ENCODE data around the gene AKAP13.

AKAP13 gene

GRCh38 chr15:85762756-85763127 lies 382.3 kb downstream of the AKAP13 start:
- DNase-seq, result no peak

GRCh38 chr15:85763157-85763556 lies 382.8 kb downstream of the AKAP13 start:
- no peak for DNase-seq

- DNase-seq, result no peak
Observed at GRCh38 chr15:85763673-85764633, 383.6 kb downstream of the AKAP13 start.

- DNase-seq, result no peak
Observed at GRCh38 chr15:85764649-85765277, 384.4 kb downstream of the AKAP13 start.

DNA sequence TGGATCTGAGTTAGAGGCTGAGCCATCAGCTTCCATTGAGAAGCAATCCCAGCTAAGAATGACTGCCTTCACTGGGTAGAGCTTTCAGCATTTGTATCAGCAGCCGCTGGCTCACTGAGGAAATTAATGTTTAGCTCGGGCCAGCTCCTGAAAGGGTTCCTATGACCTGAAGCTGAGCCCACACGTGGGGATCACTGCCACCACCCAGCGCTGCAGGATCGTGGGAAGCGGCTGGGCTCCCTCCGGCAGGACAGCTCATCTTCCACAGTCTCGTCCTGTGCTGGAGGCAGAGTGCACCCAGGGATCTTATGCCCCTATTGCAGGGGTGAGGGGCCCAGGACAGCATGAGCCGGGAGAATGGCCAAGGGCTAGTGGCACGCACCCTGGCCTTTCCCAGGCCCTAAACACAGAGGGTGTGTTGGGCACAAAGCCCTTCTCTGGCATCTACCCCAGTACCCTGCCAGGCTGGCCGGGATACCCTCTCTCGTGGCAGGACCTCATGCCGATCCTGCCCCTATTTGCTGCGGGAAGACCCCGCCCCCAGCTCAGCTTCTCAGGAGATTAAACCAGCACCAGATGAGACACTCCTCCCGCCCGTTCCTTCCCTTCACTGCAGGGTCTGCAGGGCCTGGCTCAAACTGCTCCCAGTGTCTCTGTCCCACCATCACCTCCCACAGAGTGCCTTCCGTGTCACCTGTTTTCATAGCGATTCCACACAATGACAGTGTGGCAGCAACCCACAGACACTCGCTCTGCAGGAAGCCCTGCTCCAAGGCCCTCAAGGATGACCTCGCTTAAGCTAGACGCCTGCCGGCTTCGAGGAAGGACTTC lies 385.8 kb downstream of the AKAP13 start:
- no peak for DNase-seq

GRCh38 chr15:85767785-85768529 lies 387.6 kb downstream of the AKAP13 start:
- no peak for DNase-seq

- DNase-seq, result no peak
Observed at GRCh38 chr15:85768595-85769168, 388.3 kb downstream of the AKAP13 start.

- DNase-seq, result no peak
Observed at GRCh38 chr15:85769182-85769900, 388.9 kb downstream of the AKAP13 start.

GRCh38 chr15:85770096-85771041 lies 390.0 kb downstream of the AKAP13 start:
- no peak for DNase-seq

DNA sequence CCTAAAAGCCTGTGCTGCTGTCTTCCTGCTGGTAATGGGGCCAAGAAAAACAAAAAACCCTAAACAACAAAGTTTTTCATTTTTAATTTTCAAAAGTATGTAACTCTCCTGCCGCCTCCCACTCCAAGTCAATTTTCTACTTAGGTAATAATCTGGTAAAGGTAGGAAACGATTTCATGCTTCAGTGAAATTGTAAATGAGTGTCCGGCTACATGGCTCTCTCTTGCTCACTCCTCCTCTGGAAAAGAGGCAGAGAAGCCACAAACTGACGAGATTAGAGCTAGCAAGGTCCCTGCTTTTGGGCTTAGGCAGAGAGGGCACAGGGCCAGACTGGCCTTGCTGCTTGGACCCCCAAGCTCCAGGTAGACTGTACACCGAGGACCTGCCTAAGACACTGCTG lies 390.9 kb downstream of the AKAP13 start:
- no peak for DNase-seq

DNA sequence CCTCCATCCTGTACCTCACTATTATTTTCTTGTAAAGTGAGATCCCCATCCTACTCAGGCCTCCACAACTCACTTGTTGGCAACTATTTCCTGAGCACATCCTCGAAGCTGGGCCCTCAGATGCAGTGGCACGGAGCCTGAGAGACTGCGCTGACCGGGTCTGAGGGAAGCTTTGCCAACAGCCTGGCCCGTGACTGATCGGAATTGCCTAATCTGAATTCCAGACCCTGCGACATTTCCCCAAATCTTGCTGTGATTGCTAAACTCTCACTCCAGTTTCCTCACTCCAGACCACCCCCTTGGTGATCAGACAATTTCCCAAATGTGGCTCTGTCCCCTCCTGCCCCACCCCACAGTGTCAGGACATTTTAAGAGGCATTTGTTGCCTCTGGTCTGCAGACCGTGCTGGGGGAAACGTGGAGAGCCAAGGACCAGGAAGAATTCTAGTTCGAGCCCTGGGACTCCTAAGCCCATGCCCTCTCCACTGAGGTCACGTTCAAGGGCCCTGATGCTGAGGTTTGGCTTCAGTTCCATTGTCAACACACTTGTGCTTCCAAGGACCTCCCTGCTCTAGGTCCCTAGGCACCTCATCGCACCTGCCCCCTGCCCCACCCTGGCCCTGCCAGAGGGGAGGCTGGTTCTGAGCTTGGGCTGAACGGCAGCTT lies 391.5 kb downstream of the AKAP13 start:
- no peak for DNase-seq

- no peak for DNase-seq
Observed at GRCh38 chr15:85772668-85773067, 392.3 kb downstream of the AKAP13 start.

DNA sequence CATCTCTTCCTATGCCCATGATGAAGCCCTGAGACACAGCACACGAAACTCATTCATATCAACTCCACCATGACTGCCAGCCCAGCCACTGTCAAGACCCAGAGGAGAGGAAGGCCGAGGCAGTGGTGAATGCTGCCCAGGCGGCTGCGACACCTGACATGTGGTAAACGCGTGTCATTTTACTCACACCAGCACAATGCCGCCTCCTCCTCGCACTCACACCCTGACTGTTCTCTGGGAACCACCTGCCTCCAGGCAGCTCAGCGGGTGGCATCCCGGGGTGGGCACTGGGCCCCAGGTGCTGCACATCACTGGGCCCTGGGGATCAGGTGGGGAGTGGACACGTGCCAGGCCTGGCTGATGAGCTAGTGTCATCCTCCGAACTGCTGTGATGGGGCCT lies 392.8 kb downstream of the AKAP13 start:
- DNase-seq, result no peak

- no peak for DNase-seq
Observed at GRCh38 chr15:85773970-85774369, 393.6 kb downstream of the AKAP13 start.

GRCh38 chr15:85777250-85778106 lies 397.1 kb downstream of the AKAP13 start:
- DNase-seq, result no peak

DNA sequence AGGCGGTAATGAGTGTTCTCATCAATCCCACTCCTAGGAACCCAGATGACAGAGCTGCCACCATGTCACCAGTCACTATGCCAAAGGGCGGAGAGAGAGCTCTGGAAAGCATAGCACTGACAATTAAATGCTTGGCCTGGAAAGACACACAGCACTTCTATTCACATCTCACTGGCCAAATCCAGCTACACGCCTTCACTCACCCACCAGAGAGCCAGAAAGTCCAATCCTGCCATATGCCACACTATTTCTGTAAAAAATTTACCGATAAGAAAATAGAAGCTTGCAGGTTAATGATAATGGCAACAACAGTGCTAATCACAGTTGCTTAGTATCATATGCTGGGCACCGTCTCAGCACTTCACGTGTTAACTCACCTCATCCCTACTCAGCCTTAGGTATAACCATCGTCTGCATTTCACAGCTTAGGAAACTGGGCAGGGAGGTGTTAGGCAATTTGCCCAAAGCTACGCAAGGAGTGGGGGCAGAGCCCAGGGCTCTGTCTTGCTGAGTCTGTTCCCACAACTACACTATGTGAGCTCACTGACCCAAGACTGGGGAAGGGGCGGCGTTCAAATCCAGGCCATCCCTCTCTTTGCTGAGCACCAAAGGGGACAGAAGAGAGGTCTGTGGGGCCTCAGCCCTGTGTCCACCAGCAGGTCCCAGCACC lies 397.8 kb downstream of the AKAP13 start:
- no peak for DNase-seq

GRCh38 chr15:85779249-85779648 lies 398.8 kb downstream of the AKAP13 start:
- DNase-seq, result no peak

Measured in activated naive CD4-positive, alpha-beta T cell (primary cell).